ENCODE measurements around the gene SPATA45. TPM values are rescaled to one million over a fixed set of nuclear protein-coding genes. Genes with fewer than 3 reads are reported as not detected.

The SPATA45 gene
- total RNA-seq, 1 experiment from 2014 or later, result not detected

DNA sequence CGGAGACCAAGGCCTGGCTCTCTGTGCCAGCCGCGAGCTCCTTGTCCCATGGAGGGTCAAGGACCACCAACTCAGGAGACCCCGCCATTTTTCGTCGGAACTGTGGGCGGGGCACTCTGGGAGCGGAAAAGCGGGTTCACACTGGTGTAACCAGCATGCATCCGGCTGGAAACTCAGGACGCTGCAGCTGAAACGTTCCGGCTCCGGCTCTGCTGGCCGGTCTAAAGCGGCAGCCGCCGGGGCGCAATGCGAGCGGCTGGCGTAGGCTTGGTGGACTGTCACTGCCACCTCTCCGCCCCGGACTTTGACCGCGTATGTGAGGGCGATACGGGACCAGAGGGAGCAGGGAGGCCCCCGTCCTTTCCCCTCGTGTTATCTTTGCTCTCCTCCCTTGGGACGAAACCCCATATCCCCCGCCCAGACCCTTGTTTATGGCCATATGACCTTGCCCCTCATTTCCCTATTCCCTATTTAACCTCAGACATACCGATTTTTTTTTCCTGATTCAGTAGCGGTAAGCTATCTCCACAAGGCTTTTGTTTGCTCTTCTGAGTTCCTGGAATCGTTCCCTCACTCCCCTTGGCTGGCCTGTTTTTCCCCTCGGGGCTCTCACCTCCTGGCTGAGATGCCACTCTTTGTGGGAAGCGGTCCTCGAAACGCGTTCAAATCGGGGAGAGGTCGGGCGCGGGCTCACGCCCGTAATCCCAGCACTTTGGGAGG, 55.6 kb downstream of the SPATA45 start, which contains the start of the genes NSL1 and TATDN3:
Gene NSL1 (minus strand): TSS at position 102 of the 720 bp plus-strand sequence. CDS start 14 bp downstream, at position 88.
Gene TATDN3 (plus strand): TSS at position 219 of the 720 bp plus-strand sequence. CDS start 28 bp downstream, at position 247.
- CTCF ChIA-PET, result interaction anchor here (0.8 kb wide), 1 partner anchor 42 kb away, joined by 3 read pairs; no protein-coding TSS in a partner anchor
- TF ChIP-seq EZH2phosphoT487 (IDR thresholded peaks at IDR 0.05; ENCODE audit: borderline replicate concordance, low read length), result no peak
- TF ChIP-seq, protein P1, sequence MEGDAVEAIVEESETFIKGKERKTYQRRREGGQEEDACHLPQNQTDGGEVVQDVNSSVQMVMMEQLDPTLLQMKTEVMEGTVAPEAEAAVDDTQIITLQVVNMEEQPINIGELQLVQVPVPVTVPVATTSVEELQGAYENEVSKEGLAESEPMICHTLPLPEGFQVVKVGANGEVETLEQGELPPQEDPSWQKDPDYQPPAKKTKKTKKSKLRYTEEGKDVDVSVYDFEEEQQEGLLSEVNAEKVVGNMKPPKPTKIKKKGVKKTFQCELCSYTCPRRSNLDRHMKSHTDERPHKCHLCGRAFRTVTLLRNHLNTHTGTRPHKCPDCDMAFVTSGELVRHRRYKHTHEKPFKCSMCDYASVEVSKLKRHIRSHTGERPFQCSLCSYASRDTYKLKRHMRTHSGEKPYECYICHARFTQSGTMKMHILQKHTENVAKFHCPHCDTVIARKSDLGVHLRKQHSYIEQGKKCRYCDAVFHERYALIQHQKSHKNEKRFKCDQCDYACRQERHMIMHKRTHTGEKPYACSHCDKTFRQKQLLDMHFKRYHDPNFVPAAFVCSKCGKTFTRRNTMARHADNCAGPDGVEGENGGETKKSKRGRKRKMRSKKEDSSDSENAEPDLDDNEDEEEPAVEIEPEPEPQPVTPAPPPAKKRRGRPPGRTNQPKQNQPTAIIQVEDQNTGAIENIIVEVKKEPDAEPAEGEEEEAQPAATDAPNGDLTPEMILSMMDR (conservative IDR thresholded peaks at IDR 0.05; ENCODE audit: low read depth, low read length), result no peak
- no peaks in the 10 kb centered on the region for H3K9me2 ChIP-seq (replicated peaks; ENCODE audit: low read length)
- peaks cover 5% of the 10 kb centered on the region; the same call in 1 of the 2 replicates for H3K4me1 ChIP-seq (ENCODE audit: insufficient read depth, low read length)
- no peaks in the 10 kb centered on the region for H3F3A ChIP-seq (ENCODE audit: low read length, unreplicated experiment)
- H3K27ac ChIP-seq (ENCODE audit: low read length), result peak within 1 kb of the TSS; percentile 62
- peaks cover 28% of the 10 kb centered on the region for H3K79me2 ChIP-seq (ENCODE audit: low read length)
- H4K20me1 ChIP-seq (ENCODE audit: low read length), result no peaks in the 10 kb centered on the region
- POLR2A ChIA-PET (ENCODE audit: unreplicated experiment), result interaction anchor here (0.6 kb wide), 2 partner anchors 66 to 69 kb away, joined by 3 to 8 read pairs; partner anchors contain the start of gene FLVCR1
- ATAC-seq (peak; percentile 92), DNase-seq (peak; percentile 99)
- H3K9me3 ChIP-seq (ENCODE audit: low read length), result no peaks in the 10 kb centered on the region
- peak within 1 kb of the TSS; percentile 92 for H2AFZ ChIP-seq (ENCODE audit: low read length)
- intact Hi-C loops (cut with micrococcal nuclease), result loop anchor here (1.0 to 5.0 kb wide), 4 partner anchors 66 to 280 kb away; partner anchors contain the start of gene FLVCR1
- peak within 1 kb of the TSS; percentile 97 for H3K4me2 ChIP-seq (ENCODE audit: low read length)
- no peaks in the 10 kb centered on the region for H3K36me3 ChIP-seq (ENCODE audit: low read depth, low read length)
- no peaks in the 10 kb centered on the region for H3K27me3 ChIP-seq (ENCODE audit: low read length)
- peak within 1 kb of the TSS; percentile 87 for H3K4me3 ChIP-seq (ENCODE audit: low read length)
- peak within 1 kb of the TSS; percentile 86 for H3K9ac ChIP-seq (ENCODE audit: low read length)
- BruUV-seq (replicated peaks), result TSS peak; percentile 92

DNA sequence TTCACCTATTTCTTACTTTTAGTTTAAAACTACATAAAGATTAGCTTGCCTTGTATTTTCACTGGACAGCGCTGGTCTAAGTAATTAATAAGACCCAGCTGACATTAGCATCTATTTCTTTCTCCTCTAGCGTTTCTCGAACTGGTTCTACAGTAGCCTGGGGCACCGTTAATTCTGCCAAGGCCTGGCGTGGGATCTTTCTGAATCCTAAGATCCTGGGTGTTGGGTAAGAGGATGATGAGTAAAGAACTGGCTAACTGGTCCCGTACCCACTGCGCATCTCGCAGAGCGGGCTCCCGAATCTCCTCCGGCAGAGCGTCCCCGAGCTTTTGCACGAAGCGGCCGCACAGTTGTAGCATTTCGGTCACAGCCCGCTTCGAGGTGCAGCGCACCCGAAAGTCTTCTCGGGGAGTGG, 56.2 kb downstream of the SPATA45 start:
- Histone ChIP-seq H3K36me3 (ENCODE audit: low read depth, low read length) (no peaks in the 10 kb centered on the region), H3K27ac (ENCODE audit: low read length) (peak overlapping the region; percentile 62), H3K79me2 (ENCODE audit: low read length) (peaks cover 28% of the 10 kb centered on the region), H3K9me2 (replicated peaks; ENCODE audit: low read length) (no peaks in the 10 kb centered on the region), H3K4me2 (ENCODE audit: low read length) (peak overlapping the region; percentile 97), H3K9me3 (ENCODE audit: low read length) (no peaks in the 10 kb centered on the region), H3K27me3 (ENCODE audit: low read length) (no peaks in the 10 kb centered on the region), H2AFZ (ENCODE audit: low read length) (peak overlapping the region; percentile 92), H3K9ac (ENCODE audit: low read length) (peak overlapping the region; percentile 86), H3K4me1 (ENCODE audit: insufficient read depth, low read length) (peaks cover 5% of the 10 kb centered on the region; the same call in 1 of the 2 replicates), H3F3A (ENCODE audit: low read length, unreplicated experiment) (no peaks in the 10 kb centered on the region), H4K20me1 (ENCODE audit: low read length) (no peaks in the 10 kb centered on the region), H3K4me3 (ENCODE audit: low read length) (peak overlapping the region; percentile 87)
- TF ChIP-seq EZH2 (IDR thresholded peaks at IDR 0.05; ENCODE audit: low read length, unreplicated experiment) (no peak), EZH2phosphoT487 (IDR thresholded peaks at IDR 0.05; ENCODE audit: borderline replicate concordance, low read length) (no peak)
- TF ChIP-seq, protein P1 (conservative IDR thresholded peaks at IDR 0.05; ENCODE audit: low read depth, low read length), result no peak
- peak; percentile 66 for ATAC-seq
- ChIA-PET CTCF (interaction anchor here (0.5 to 0.8 kb wide), 2 partner anchors 42 to 126 kb away, joined by 3 read pairs; no protein-coding TSS in a partner anchor), POLR2A (ENCODE audit: unreplicated experiment) (interaction anchor here (0.6 kb wide), 1 partner anchor 67 kb away, joined by 8 read pairs; the partner anchor contains the start of gene FLVCR1)
- intact Hi-C loops (cut with micrococcal nuclease), result loop anchor here (1.0 to 5.0 kb wide), 4 partner anchors 67 to 281 kb away; partner anchors contain the start of gene FLVCR1
- DNase-seq, result peak; percentile 66
- TSS peak; percentile 93 for BruUV-seq (replicated peaks)
